CD14-positive monocyte (primary cell): ENCODE results near the gene DAB2IP. TPM values are rescaled to one million over a fixed set of nuclear protein-coding genes. Genes with fewer than 3 reads are reported as not detected.

Experiments used
- DNase-seq, 3 donors: peaks; one replicate each; pipeline ENCODE4 v3.0.0-alpha.2; 2011 to 2022
- H2AFZ ChIP-seq: 2 replicates; pipeline ENCODE4 v1.6.0; 2012; ENCODE audit warnings: mild to moderate bottlenecking, low read depth, low read length, inconsistent platforms; ENCODE audit not compliant: insufficient read depth, poor library complexity, severe bottlenecking
- H3K27ac ChIP-seq, 2 donors: 1 replicate in 1 of 2; 2 replicates in 1 of 2; pipeline ENCODE4 v1.5.1; 2012 to 2013; ENCODE audit warnings: low read length in 2 of 2, control low read depth in 1 of 2, inconsistent platforms in 1 of 2, low read depth in 1 of 2, mild to moderate bottlenecking in 1 of 2
- H3K27me3 ChIP-seq, 2 donors: one replicate each; pipeline versions ENCODE4 v1.6.0 to v1.6.1; 2011 to 2013; ENCODE audit warnings: low read length in 2 of 2; ENCODE audit not compliant: control insufficient read depth in 2 of 2, insufficient read depth in 2 of 2
- H3K36me3 ChIP-seq, 2 donors: replicated peaks in 1 of 2; 1 replicate in 1 of 2; 2 replicates in 1 of 2; pipeline versions ENCODE4 v1.5.1 to v1.6.1; 2012 to 2013; ENCODE audit warnings: low read length in 2 of 2, control low read depth in 1 of 2, inconsistent platforms in 1 of 2, mild to moderate bottlenecking in 1 of 2; ENCODE audit not compliant: insufficient read depth in 2 of 2, control insufficient read depth in 1 of 2
- H3K4me1 ChIP-seq, 2 donors: 1 replicate in 1 of 2; 2 replicates in 1 of 2; pipeline versions ENCODE4 v1.5.1 to v1.6.1; 2012 to 2013; ENCODE audit warnings: low read length in 2 of 2, control low read depth in 1 of 2, inconsistent platforms in 1 of 2, mild to moderate bottlenecking in 1 of 2, moderate library complexity in 1 of 2; ENCODE audit not compliant: insufficient read depth in 2 of 2, control insufficient read depth in 1 of 2
- H3K4me2 ChIP-seq: replicated peaks from 2 replicates; pipeline ENCODE3; 2012; ENCODE audit warnings: low read length, moderate library complexity, mild to moderate bottlenecking; ENCODE audit not compliant: poor library complexity, severe bottlenecking; ENCODE audit errors: extremely low read depth
- H3K4me3 ChIP-seq, 3 experiments: fragments of 200-600 bp in 1 of 3; sonication (generic) in 1 of 3; replicated peaks in 1 of 3; 1 replicate in 2 of 3; 2 replicates in 1 of 3; pipeline ENCODE4 v1.5.1; 2011 to 2013; ENCODE audit warnings: low read length in 3 of 3, mild to moderate bottlenecking in 3 of 3, control low read depth in 2 of 3, low read depth in 2 of 3, inconsistent platforms in 1 of 3, moderate library complexity in 1 of 3
- H3K79me2 ChIP-seq: 2 replicates; pipeline ENCODE4 v1.6.0; 2012; ENCODE audit warnings: mild to moderate bottlenecking, control low read depth, inconsistent platforms, low read length, moderate library complexity; ENCODE audit not compliant: insufficient read depth
- H3K9ac ChIP-seq: 2 replicates; pipeline ENCODE4 v1.6.0; 2017; ENCODE audit warnings: low read length, mild to moderate bottlenecking; ENCODE audit not compliant: insufficient read depth, poor library complexity, severe bottlenecking
- H3K9me3 ChIP-seq, 2 donors: replicated peaks in 1 of 2; 1 replicate in 1 of 2; 2 replicates in 1 of 2; pipeline versions ENCODE4 v1.5.1 to v1.6.1; 2012 to 2013; ENCODE audit warnings: low read length in 2 of 2, control low read depth in 1 of 2; ENCODE audit not compliant: control insufficient read depth in 1 of 2, insufficient read depth in 1 of 2
- H4K20me1 ChIP-seq: 2 replicates; pipeline ENCODE4 v1.6.0; 2012; ENCODE audit warnings: mild to moderate bottlenecking, low read length, control low read depth, moderate library complexity; ENCODE audit not compliant: insufficient read depth
- H3K27ac Mint-ChIP-seq, 7 donors: one replicate each; pipeline ENCODE4 v1.8.0; 2020; ENCODE audit warnings: mild to moderate bottlenecking in 7 of 7, mixed read lengths in 7 of 7, moderate library complexity in 6 of 7, inconsistent platforms in 2 of 7
- H3K27me3 Mint-ChIP-seq, 3 donors: one replicate each; pipeline ENCODE4 v1.8.0; 2021 to 2022; ENCODE audit warnings: low read depth in 3 of 3, mild to moderate bottlenecking in 3 of 3, mixed read lengths in 3 of 3, moderate library complexity in 3 of 3, inconsistent platforms in 1 of 3
- H3K36me3 Mint-ChIP-seq, 2 donors: one replicate each; pipeline ENCODE4 v1.8.0; 2020; ENCODE audit warnings: mixed read lengths in 2 of 2, inconsistent platforms in 1 of 2, mild to moderate bottlenecking in 1 of 2
- H3K4me1 Mint-ChIP-seq: one replicate; pipeline ENCODE4 v1.8.0; 2020; ENCODE audit warnings: mild to moderate bottlenecking, mixed read lengths
- H3K4me3 Mint-ChIP-seq, 2 donors: one replicate each; pipeline ENCODE4 v1.8.0; 2020; ENCODE audit warnings: mild to moderate bottlenecking in 2 of 2, mixed read lengths in 2 of 2, moderate library complexity in 1 of 2
- H3K9me3 Mint-ChIP-seq, 7 donors: one replicate each; pipeline ENCODE4 v1.8.0; 2020 to 2022; ENCODE audit warnings: mixed read lengths in 7 of 7, mild to moderate bottlenecking in 6 of 7, moderate library complexity in 6 of 7, inconsistent platforms in 2 of 7
- WGBS: methylation state at CpG from one replicate; pipeline ENCODE4 v1.1.5; 2013; ENCODE audit warnings: missing lambda C conversion rate; ENCODE audit not compliant: insufficient coverage; 5-methylcytosine and 5-hydroxymethylcytosine counted together
- intact Hi-C, 2 donors: fragments of 100-400 bp; cut with micrococcal nuclease; formaldehyde crosslinking; loops; one replicate each; pipeline versions ENCODE4 v1.15.0 to v1.15.1; 2023
- polyA plus RNA-seq, 3 donors: library from polyadenylated mRNA; depleted of rRNA in 1 of 3; unstranded in 2 of 3; stranded (reverse) in 1 of 3; fragments of 300-500 nt in 2 of 3; fragments of >200 nt in 1 of 3; fragmentation: Illumina TruSeq in 2 of 3; gene quantifications; 1 replicate in 2 of 3; 2 replicates in 1 of 3; pipeline ENCODE4 v1.2.3, GENCODE V29; 2012 to 2021
- TF ChIP-seq, protein P1 (sequence below): fragments of 200-600 bp; IDR thresholded peaks from one replicate; pipeline ENCODE4 v1.8.0; 2022; ENCODE audit warnings: antibody characterized with exemption, mild to moderate bottlenecking

The DAB2IP gene
- polyA plus RNA-seq, 3 donors: 0.13 TPM; not detected in 2

DNA sequence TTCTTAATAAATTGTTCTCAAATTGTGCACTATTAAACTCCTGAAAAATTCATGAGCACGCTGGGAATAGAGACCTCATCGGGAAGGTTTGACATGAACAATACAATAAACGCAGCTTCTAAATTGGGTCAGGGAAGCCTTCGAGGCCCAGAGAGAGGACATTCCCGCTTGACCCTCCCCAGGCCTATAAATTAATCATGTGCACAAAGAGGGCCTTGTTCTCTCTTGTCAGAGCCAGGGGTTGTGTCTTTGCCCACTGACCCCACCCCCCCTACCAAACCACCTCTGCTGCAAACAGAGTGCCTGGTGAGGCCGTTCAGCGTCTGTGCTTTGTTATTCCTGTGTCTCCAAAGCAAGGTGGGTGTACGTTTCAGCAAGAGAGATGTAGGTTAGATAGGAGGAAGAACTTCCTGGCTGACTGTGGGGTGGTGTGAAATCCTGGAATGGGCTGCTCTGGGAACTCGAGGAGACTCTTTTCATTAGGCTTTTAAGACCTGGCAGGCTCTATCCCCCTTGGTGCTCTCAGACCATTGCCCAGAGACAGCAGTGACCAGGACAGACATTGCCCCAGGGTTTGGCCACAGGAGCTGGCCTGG lies 18.2 kb upstream of the DAB2IP start:
- Histone ChIP-seq H3K9me3 (no peaks in the 10 kb centered on the region), H3K4me1 (peaks cover 6 to 8% of the 10 kb centered on the region in 2 donors), H3K79me2 (no peaks in the 10 kb centered on the region), H3K27me3 (no peaks in the 10 kb centered on the region), H3K27ac (no peak overlapping the region), H4K20me1 (no peaks in the 10 kb centered on the region), H3K36me3 (no peaks in the 10 kb centered on the region), H3K9ac (no peak overlapping the region), H3K4me3 (no peak overlapping the region), H3K4me2 (no peak overlapping the region), H2AFZ (no peak overlapping the region)
- Mint-ChIP-seq H3K27ac (no peak overlapping the region), H3K4me1 (peaks cover 18% of the 10 kb centered on the region), H3K4me3 (no peak overlapping the region), H3K36me3 (no peaks in the 10 kb centered on the region), H3K9me3 (peaks cover 0 to 1% (median 0%) of the 10 kb centered on the region in 7 donors), H3K27me3 (peaks cover 12 to 34% (median 16%) of the 10 kb centered on the region in 3 donors)
- WGBS: 97% methylated on average over 5 of the region's 9 CpGs
- intact Hi-C loops: no loop called here
- TF ChIP-seq, protein P1, sequence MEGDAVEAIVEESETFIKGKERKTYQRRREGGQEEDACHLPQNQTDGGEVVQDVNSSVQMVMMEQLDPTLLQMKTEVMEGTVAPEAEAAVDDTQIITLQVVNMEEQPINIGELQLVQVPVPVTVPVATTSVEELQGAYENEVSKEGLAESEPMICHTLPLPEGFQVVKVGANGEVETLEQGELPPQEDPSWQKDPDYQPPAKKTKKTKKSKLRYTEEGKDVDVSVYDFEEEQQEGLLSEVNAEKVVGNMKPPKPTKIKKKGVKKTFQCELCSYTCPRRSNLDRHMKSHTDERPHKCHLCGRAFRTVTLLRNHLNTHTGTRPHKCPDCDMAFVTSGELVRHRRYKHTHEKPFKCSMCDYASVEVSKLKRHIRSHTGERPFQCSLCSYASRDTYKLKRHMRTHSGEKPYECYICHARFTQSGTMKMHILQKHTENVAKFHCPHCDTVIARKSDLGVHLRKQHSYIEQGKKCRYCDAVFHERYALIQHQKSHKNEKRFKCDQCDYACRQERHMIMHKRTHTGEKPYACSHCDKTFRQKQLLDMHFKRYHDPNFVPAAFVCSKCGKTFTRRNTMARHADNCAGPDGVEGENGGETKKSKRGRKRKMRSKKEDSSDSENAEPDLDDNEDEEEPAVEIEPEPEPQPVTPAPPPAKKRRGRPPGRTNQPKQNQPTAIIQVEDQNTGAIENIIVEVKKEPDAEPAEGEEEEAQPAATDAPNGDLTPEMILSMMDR: no peak
- no peak for DNase-seq

DNA sequence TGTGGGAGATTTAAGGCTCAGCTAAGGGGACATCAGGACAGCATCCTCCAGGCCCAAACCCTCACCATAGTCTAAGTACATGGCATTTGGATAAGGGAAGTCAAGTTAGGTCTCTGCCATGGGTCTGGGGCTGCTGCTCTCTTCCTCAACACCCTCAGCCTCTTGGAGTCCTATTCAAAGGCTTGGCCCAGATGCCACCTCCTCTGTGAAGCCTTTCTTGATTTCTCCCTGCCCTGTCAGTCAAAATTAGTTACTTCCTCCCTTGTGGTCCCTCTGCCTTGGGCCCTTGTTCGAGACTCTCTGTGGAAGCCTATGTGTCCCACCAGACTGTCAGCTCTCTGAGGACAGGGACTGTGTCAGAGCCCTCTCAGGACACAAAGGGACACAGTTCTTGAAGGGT lies 17.7 kb upstream of the DAB2IP start:
- H3K4me1 Mint-ChIP-seq: peaks cover 18% of the 10 kb centered on the region
- no peaks in the 10 kb centered on the region for H3K36me3 Mint-ChIP-seq
- WGBS: 70% methylated on average over 1 of the region's 1 CpG

More for the DNA sequence above, 17.7 kb upstream of the DAB2IP start:
- TF ChIP-seq, protein P1: no peak
- Histone ChIP-seq H3K4me1 (peaks cover 6 to 8% of the 10 kb centered on the region in 2 donors), H3K9me3 (no peaks in the 10 kb centered on the region), H3K9ac (no peak overlapping the region), H3K36me3 (no peaks in the 10 kb centered on the region), H4K20me1 (no peaks in the 10 kb centered on the region), H3K27me3 (no peaks in the 10 kb centered on the region), H3K79me2 (no peaks in the 10 kb centered on the region), H3K4me3 (no peak overlapping the region), H2AFZ (no peak overlapping the region), H3K4me2 (no peak overlapping the region), H3K27ac (no peak overlapping the region)
- peaks cover 14 to 38% (median 16%) of the 10 kb centered on the region in 3 donors for H3K27me3 Mint-ChIP-seq
- no peak overlapping the region for H3K27ac Mint-ChIP-seq
- H3K9me3 Mint-ChIP-seq: peaks cover 0 to 5% (median 0%) of the 10 kb centered on the region in 7 donors
- intact Hi-C loops: no loop called here
- DNase-seq: no peak
- no peak overlapping the region for H3K4me3 Mint-ChIP-seq
